GM21825 (cell line): ENCODE results near the gene YES1.
"Not testable (repeated sequence)": the region's sequence is repeated elsewhere in the genome, so short reads cannot be mapped to it uniquely, and the experiment has no call there.

Experiments
- ATAC-seq: cut with Tn5 transposase; IDR thresholded peaks from one replicate; pipeline ENCODE4 v1.9.1; 2021; ENCODE audit warnings: mild to moderate bottlenecking, moderate library complexity; ENCODE audit not compliant: unreplicated experiment

The YES1 gene

DNA sequence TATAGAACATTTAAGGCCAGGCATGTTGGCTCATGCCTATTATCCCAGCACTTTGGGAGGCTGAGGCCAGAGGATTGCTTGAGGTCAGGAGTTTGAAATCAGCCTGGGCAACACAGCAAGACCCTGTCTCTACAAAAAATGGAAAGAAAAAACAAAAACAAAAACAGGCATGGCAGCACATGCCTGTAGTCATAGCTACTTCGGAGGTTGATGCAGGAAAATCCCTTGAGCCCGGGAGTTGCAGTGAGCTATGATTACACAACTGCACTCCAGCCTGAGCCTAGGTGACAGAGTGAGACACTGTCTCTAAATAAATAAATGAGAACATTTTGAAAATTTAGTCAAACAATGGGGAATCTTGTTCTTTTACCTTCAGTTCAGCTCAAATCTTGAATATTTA lies 12.1 kb upstream of the YES1 start:
- ATAC-seq, result no peak

- no peak for ATAC-seq
These were observed 8.6 kb upstream of the YES1 start for GRCh38 chr18:820591-821165.

- ATAC-seq, result no peak
These were observed 4.8 kb upstream of the YES1 start for GRCh38 chr18:816869-817268.

- ATAC-seq, result no peak
These were observed 4.1 kb upstream of the YES1 start for GRCh38 chr18:816088-816653.

DNA sequence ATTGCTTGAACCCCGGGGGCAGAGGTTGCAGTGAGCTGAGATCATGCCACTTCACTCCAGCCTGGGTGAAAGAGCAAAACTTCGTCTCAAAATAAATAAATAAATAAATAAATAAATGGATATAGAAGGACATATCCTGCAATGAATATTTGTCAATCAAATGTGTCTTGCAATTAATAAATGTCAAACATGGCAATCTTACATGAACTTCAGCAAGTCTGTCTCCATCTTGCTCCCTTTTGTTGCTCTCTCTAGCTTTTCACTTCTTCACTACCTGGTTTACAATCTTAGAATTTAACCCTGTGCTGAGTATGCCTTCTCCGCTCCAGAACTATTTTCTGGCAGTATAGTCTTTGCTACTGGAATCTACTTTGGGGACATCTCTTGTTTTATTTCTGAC lies 3.3 kb upstream of the YES1 start:
- ATAC-seq, result no peak

- ATAC-seq, result no peak
These were observed 2.5 kb upstream of the YES1 start for GRCh38 chr18:814300-815084.

- ATAC-seq, result peak; percentile 1
These were observed 1.4 kb upstream of the YES1 start for GRCh38 chr18:813172-814071.

- ATAC-seq, result peak; percentile 41
These were observed 532 bp upstream of the YES1 start for GRCh38 chr18:812376-813171.

DNA sequence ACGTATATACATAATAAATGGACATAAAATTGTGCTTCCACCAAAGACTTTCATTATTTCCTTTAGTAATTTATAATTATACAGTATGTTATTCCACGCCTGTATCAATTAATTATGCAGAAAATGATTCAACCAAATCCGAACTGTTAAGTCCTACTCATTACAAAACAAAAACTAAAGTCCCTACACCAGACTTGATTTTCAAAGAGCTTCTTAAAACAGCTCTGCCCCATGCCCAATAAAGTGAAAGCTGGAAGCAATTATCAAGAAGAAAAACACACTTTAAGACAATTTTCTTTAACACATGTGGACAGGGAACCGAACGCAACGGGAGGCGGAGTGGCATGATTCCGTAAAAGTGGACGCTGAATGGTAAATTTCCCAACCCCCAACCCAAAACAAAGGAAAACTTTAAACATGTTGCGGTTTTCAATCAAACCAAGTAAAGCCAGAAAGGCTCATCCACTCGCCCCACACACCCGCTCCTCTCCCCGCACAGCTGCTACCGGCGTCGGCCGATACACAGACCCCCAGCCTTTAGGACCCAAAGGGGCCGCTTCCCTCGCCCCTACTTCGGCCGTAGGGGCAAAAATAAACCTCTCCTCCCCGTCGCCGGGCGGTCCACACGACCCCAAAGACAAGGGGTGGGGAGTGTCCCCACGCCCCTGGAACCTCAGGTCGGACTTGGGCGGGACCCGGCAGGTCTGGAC lies 705 bp downstream of the YES1 start:
- ATAC-seq, result peak; percentile 8

GRCh38 chr18:809985-810642 lies 1.9 kb downstream of the YES1 start:
- ATAC-seq, result peak; percentile 28

- ATAC-seq, result not testable (repeated sequence)
These were observed 2.8 kb downstream of the YES1 start for GRCh38 chr18:809228-809627.

DNA sequence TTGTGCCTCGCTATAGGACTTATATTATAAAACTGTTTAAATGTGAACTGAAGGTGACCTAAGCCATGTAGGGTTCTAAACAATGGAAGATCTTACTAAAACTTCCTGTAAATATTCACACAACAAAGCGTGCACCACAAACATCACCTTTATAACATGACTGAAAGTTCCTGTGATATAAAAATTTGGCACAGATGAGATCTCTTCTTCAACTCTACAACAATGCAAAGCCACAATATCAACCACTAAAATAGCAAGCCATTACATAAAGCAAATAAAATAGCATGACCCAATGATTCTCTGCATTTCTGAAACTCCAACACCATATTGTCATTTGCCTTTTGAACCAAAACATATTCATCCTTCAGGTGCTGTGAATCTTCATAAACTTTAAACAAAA lies 3.5 kb downstream of the YES1 start:
- ATAC-seq, result no peak

- no peak for ATAC-seq
These were observed 4.0 kb downstream of the YES1 start for GRCh38 chr18:808086-808485.

- peak; percentile 38 for ATAC-seq
These were observed 6.3 kb downstream of the YES1 start for GRCh38 chr18:805755-806110.

DNA sequence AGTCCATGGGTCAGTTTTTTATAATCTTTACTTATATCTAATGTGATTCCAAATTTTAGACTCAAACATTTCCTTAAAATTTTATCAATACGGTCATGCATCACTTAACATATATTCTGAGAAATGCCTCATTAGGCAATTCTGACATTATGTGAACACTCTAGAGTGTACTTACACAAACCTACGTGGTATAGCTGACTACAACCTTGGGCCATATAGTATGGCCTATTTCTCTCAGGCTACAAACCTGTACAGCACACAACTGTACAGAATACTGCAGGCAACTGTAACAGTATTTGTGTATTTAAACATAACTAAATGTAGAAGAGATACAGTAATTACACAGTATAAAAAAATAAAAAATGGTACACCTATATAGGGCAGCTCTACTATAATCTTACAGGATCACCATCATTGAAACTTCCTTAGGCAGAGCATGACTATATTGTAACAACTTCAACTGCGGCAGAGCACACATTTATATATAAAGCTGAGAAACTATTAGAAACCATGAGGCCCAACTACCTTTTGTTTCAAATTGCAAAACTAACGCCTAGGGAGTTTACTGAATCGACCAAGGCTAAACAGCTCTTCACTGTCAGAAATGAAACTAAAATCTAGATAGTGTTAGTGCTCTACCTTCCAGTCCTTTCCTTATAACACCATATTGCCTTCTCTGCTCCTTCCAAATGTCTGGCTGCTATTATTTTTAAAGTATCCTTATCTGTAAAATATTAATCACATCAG lies 6.9 kb downstream of the YES1 start:
- ATAC-seq, result peak; percentile 31

DNA sequence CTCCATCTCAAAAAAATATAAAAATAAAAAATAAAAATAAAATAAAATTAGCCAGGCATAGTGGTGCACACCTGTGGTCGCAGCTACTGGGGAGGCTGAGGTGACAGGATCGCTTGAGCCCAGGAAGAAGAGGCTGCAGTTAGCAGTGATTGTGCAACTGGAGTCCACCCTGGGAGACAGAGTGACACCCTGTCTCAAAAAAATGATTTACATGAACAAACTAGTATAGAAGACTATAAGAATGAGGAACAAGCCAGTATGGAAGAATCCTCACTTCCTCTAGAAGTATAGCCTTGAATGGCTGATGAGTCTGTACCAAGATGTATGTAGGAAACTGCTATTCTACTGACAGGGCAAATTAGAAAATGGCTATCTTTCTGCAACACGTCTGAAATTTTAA lies 10.9 kb downstream of the YES1 start:
- no peak for ATAC-seq

- ATAC-seq, result no peak
These were observed 12.1 kb downstream of the YES1 start for GRCh38 chr18:799943-800342.

- not testable (repeated sequence) for ATAC-seq
These were observed 16.7 kb downstream of the YES1 start for GRCh38 chr18:795383-795782.

GRCh38 chr18:789397-789796 lies 22.6 kb downstream of the YES1 start:
- no peak for ATAC-seq
